Erythroblast (primary cell): ENCODE data around the gene CCNB1IP1.

Experiments
- GATA1 ChIP-seq: IDR thresholded peaks from 2 replicates; pipeline ENCODE4 v1.6.1; 2011; ENCODE audit warnings: low read depth, mild to moderate bottlenecking, control low read depth, low read length, moderate library complexity
- POLR2A ChIP-seq: IDR thresholded peaks from 2 replicates; pipeline ENCODE4 v1.6.1; 2011; ENCODE audit warnings: mild to moderate bottlenecking, low read length

DNA sequence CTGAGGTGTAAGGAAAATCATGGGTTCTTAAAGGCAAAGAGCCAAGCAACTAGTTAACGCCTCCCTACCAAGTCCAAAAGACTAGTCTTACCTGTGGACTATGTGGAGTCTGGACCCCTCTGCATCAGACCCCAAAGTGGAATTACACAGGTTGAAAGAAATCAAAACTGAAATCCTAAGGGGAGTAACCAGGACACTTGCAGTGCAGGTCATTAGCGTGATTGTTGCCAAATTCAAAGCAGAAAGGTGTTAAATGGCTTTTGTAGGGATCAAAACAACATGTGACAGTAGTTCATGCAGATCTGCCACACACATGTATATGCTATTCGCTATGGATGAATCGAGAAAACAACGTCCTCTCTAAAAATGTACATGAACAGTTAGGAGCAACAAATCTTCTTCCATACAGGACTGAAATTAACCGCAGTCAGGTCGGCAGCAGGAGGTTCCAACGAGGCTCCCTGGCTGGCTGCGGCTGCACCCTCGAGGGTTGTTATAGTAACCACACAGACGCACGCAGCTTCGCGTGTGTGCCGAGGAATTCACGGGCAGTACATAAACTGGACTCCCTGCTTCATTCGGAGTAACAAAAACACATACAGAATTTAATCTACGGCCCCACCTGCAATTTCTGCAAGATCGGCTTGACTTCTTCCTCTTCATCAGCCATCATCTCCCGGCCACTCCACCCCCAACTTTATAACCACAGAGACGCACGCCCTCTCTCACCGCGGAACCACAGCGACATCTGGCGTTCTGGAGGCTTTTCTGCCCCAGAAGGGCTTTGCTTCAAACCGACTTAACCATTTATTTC lies 27.6 kb downstream of the CCNB1IP1 start, which contains the start of gene TTC5:
- TF ChIP-seq POLR2A: peak; percentile 53
- TF ChIP-seq GATA1: no peak
